ENCODE measurements around the gene NELFE. TPM values are rescaled to one million over a fixed set of nuclear protein-coding genes. Genes with fewer than 3 reads are reported as not detected.

Gene NELFE
- total RNA-seq (2016; rRNA removed; fragmentation: Illumina TruSeq; extraction: Trizol) (69.8 and 80.4 TPM in 2 replicates), polyA plus RNA-seq (2011; rRNA removed) (51.3 and 57.3 TPM in 2 replicates), polyA minus RNA-seq (2011; rRNA and poly(A)+ RNA removed; ENCODE audit: low replicate concordance) (21.2 and 60.8 TPM in 2 replicates), Bru-seq, nascent RNA (percentile 77 among the genes with signal in this experiment), BruChase-seq, experiment 1, labeled RNA remaining after a 6-hour chase (percentile 72 among the genes with signal in this experiment), BruChase-seq, experiment 2, labeled RNA remaining after a 2-hour chase (percentile 63 among the genes with signal in this experiment)
- total RNA-seq (2016; cell fraction: cytosol; rRNA removed; fragmentation: Illumina TruSeq; extraction: Trizol; ENCODE audit: low read depth) = 16.4 and 17.3 TPM in 2 replicates
- 74.0 and 80.6 TPM in 2 replicates for total RNA-seq (2016; cell fraction: insoluble cytoplasmic fraction; rRNA removed; fragmentation: Illumina TruSeq; extraction: Trizol)
- 26.9 and 28.4 TPM in 2 replicates for total RNA-seq (2016; cell fraction: membrane; rRNA removed; fragmentation: Illumina TruSeq; extraction: Trizol)
- total RNA-seq (2016; cell fraction: nucleus; rRNA removed; fragmentation: Illumina TruSeq; extraction: Trizol) = 42.0 and 51.8 TPM in 2 replicates
- 47.6 and 49.7 TPM in 2 replicates for polyA plus RNA-seq (2011; cell fraction: cytosol; rRNA removed)
- polyA plus RNA-seq (2011; cell fraction: nucleus; rRNA removed) = 88.2 and 90.6 TPM in 2 replicates
- polyA plus RNA-seq (2012) = 44.8 and 55.5 TPM in 2 replicates
- polyA plus RNA-seq (2016; cell fraction: cytosol; fragmentation: Illumina TruSeq; extraction: Trizol; ENCODE audit: low read depth) = 23.1 and 27.4 TPM in 2 replicates
- 108 and 114 TPM in 2 replicates for polyA plus RNA-seq (2016; cell fraction: insoluble cytoplasmic fraction; fragmentation: Illumina TruSeq; extraction: Trizol; ENCODE audit: low read depth)
- polyA plus RNA-seq (2016; cell fraction: membrane; fragmentation: Illumina TruSeq; extraction: Trizol; ENCODE audit: low read depth) = 26.7 and 29.7 TPM in 2 replicates
- 92.2 and 97.8 TPM in 2 replicates for polyA plus RNA-seq (2016; cell fraction: nucleus; fragmentation: Illumina TruSeq; extraction: Trizol; ENCODE audit: insufficient read depth, low read depth)
- polyA minus RNA-seq (2011; cell fraction: cytosol; rRNA and poly(A)+ RNA removed) = 19.5 and 20.9 TPM in 2 replicates
- polyA minus RNA-seq (2011; cell fraction: nucleus; rRNA and poly(A)+ RNA removed) = 23.2 and 28.1 TPM in 2 replicates
- long read RNA-seq, experiment 1, transcript NELFE-202 (11 exons, 1,584 nt) = major isoform, 97 of 143 reads
- long read RNA-seq, experiment 1, partial matches to known transcripts = 18 of 143 reads
- long read RNA-seq, experiment 1, other reads (novel, unspliced or antisense) = 27 of 143 reads
- long read RNA-seq, experiment 2, transcript NELFE-202 (11 exons, 1,584 nt) = major isoform, 39 of 122 reads
- long read RNA-seq, experiment 2, partial matches to known transcripts = 57 of 122 reads
- long read RNA-seq, experiment 2, other reads (novel, unspliced or antisense) = 26 of 122 reads

- H3K27ac ChIP-seq (ENCODE audit: extremely low read length, insufficient read depth, low read length) = peak within 1 kb of the TSS; percentile 75
- ChIA-PET POLR2A (interaction anchor here (0.5 to 7.7 kb wide), 20 partner anchors 9 to 339 kb away, joined by 3 to 142 read pairs (median 5); partner anchors contain the start of genes C2, CFB, DXO and EHMT2), CTCF (ENCODE audit: low intra/inter-chr PET ratio, low total read pairs) (no interaction called here)
- intact Hi-C loops (cut with micrococcal nuclease; ENCODE audit: unreplicated experiment) = loop anchor here (10.0 kb wide), 1 partner anchor 124 kb away; no protein-coding TSS in a partner anchor
- H4K20me1 ChIP-seq (ENCODE audit: insufficient read depth, low read length) = no peaks in the 10 kb centered on the region
- DNase-seq (ENCODE audit: low spot score) = peak; percentile 97
- H3K36me3 ChIP-seq (replicated peaks in 1 of 2; ENCODE audit: control insufficient read depth in 1 of 2, insufficient read depth in 2 of 2, low read length in 2 of 2) = peaks cover 39 to 68% of the 10 kb centered on the region in 2 experiments
- H3K4me2 ChIP-seq (ENCODE audit: low read depth, low read length) = peak within 1 kb of the TSS; percentile 100
- WGBS (ENCODE audit: low lambda C conversion rate) = 3% methylated on average over 43 of the region's 59 CpGs
- in situ Hi-C loops (cut with HindIII; ENCODE audit: extremely low pct_ligation_motif_present, low pct_unique_long_range_greater_than_20kb) = no loop called here
- H2AFZ ChIP-seq (ENCODE audit: low read length) = no peak within 1 kb of the TSS
- H3K79me2 ChIP-seq (ENCODE audit: insufficient read depth, low read length) = peaks cover 39% of the 10 kb centered on the region
- no peaks in the 10 kb centered on the region; a peak in 1 of 5 replicates for H3K27me3 ChIP-seq (ENCODE audit: control insufficient read depth in 1 of 2, insufficient read depth in 2 of 2, low read length in 2 of 2)
- H3K4me3 ChIP-seq (replicated peaks in 1 of 3; ENCODE audit: insufficient read depth in 1 of 3, low read depth in 2 of 3, low read length in 3 of 3) = peak within 1 kb of the TSS; percentile 81 to 98 (median 95)
- peak; percentile 86 for FAIRE-seq
- peaks cover 31% of the 10 kb centered on the region for H3K4me1 ChIP-seq (ENCODE audit: insufficient read depth, low read length)
- H3K9me3 ChIP-seq (ENCODE audit: low read length) = no peaks in the 10 kb centered on the region
- peak within 1 kb of the TSS; percentile 91 for H3K9ac ChIP-seq (ENCODE audit: insufficient read depth, low read depth, low read length)
- peak; percentile 97 for ATAC-seq
- BruUV-seq (replicated peaks) = TSS peak; percentile 62
- no peak for TF ChIP-seq SRSF9 (IDR thresholded peaks at IDR 0.05; ENCODE audit: borderline replicate concordance, insufficient read depth, low read depth, low read length, poor library complexity, severe bottlenecking)
- no peak for TF ChIP-seq CCAR2 (optimal IDR thresholded peaks at IDR 0.05; ENCODE audit: low read depth, low read length)
- no peak for TF ChIP-seq ZBTB37 (CRISPR knock-in tag; IDR thresholded peaks at IDR 0.05)
- no peak for TF ChIP-seq MTF1 (CRISPR knock-in tag; IDR thresholded peaks at IDR 0.05)
- no peak for TF ChIP-seq NCOA1 (CRISPR knock-in tag; IDR thresholded peaks at IDR 0.05)
- TF ChIP-seq ARHGAP35 (CRISPR knock-in tag; IDR thresholded peaks at IDR 0.05; ENCODE audit: borderline replicate concordance) = peak; percentile 64; the same call in 1 of the 2 replicates
- no peak for TF ChIP-seq CC2D1A (CRISPR knock-in tag; IDR thresholded peaks at IDR 0.05)
- no peak for TF ChIP-seq PTBP1 (IDR thresholded peaks at IDR 0.05; ENCODE audit: low read depth, low read length, poor library complexity, severe bottlenecking)
- peak; percentile 86 for TF ChIP-seq SP2 (CRISPR knock-in tag; IDR thresholded peaks at IDR 0.05)
- TF ChIP-seq ZNF891 (CRISPR knock-in tag; IDR thresholded peaks at IDR 0.05) = no peak
- no peak for TF ChIP-seq ZNF530 (CRISPR knock-in tag; IDR thresholded peaks at IDR 0.05; ENCODE audit: low read depth)
- TF ChIP-seq CAMTA2 (CRISPR knock-in tag; IDR thresholded peaks at IDR 0.05; ENCODE audit: borderline replicate concordance) = no peak
- TF ChIP-seq POGK (CRISPR knock-in tag; conservative IDR thresholded peaks at IDR 0.05) = no peak
- TF ChIP-seq ARNT (IDR thresholded peaks at IDR 0.05) = no peak
These were observed at the start of gene NELFE, which contains the start of gene SKIC2 for GRCh38 chr6:31958741-31959739. Gene NELFE (minus strand): TSS chr6:31958971. CDS start chr6:31958446, 525 bp downstream. Gene SKIC2 (plus strand): TSS chr6:31959175. CDS start chr6:31959193, 18 bp downstream.
